H1 (cell line): ENCODE measurements around the gene OR52R1. TPM values are rescaled to one million over a fixed set of nuclear protein-coding genes. Genes with fewer than 3 reads are reported as not detected.

Experiments
- CTCF ChIA-PET: fragments of 300-600 bp; sonication (Branson Sonifier 250); formaldehyde crosslinking; loops from one replicate; lab custom pipeline; 2021; ENCODE audit not compliant: partially characterized antibody; lab: Charles Lee
- POLR2A ChIA-PET: fragments of 300-600 bp; sonication (Branson Sonifier 250); formaldehyde crosslinking; loops from one replicate; lab custom pipeline; 2021; ENCODE audit warnings: inconsistent platforms; ENCODE audit not compliant: partially characterized antibody; lab: Charles Lee
- DNase-seq, 2 experiments: peaks; one replicate each; pipeline versions ENCODE4 v3.0.0 to v3.0.0-alpha.2; 2010 to 2022; ENCODE audit warnings: low spot score in 2 of 2, low read depth in 1 of 2, mixed read lengths in 1 of 2
- FAIRE-seq: peaks from 2 replicates; lab custom pipeline; 2011; peaks lifted over from hg19 to GRCh38; lab: Jason Lieb, UNC
- H2AFZ ChIP-seq: 2 replicates; pipeline ENCODE4 v1.8.1; 2012; ENCODE audit warnings: low read length, inconsistent platforms
- H2AK5ac ChIP-seq: 2 replicates; pipeline ENCODE4 v1.6.1; 2013; ENCODE audit warnings: low read depth, low read length
- H2BK120ac ChIP-seq: replicated peaks from 2 replicates; pipeline ENCODE3; 2013; ENCODE audit warnings: low read depth, low read length, inconsistent platforms
- H2BK12ac ChIP-seq: 2 replicates; pipeline ENCODE4 v1.6.1; 2013; ENCODE audit warnings: low read depth, low read length
- H2BK15ac ChIP-seq: 2 replicates; pipeline ENCODE4 v1.6.1; 2013; ENCODE audit warnings: low read length
- H2BK20ac ChIP-seq: 2 replicates; pipeline ENCODE4 v1.6.1; 2013; ENCODE audit warnings: low read length
- H2BK5ac ChIP-seq: 2 replicates; pipeline ENCODE4 v1.6.1; 2013; ENCODE audit warnings: low read depth, low read length
- H3K14ac ChIP-seq: 2 replicates; pipeline ENCODE4 v1.6.1; 2013; ENCODE audit warnings: inconsistent platforms; ENCODE audit not compliant: insufficient read length
- H3K18ac ChIP-seq: 2 replicates; pipeline ENCODE4 v1.6.1; 2013; ENCODE audit warnings: low read length; ENCODE audit errors: extremely low read depth
- H3K23ac ChIP-seq: 2 replicates; pipeline ENCODE4 v1.6.1; 2013; ENCODE audit warnings: inconsistent platforms; ENCODE audit not compliant: insufficient read length
- H3K23me2 ChIP-seq: 2 replicates; pipeline ENCODE4 v1.6.1; 2013; ENCODE audit warnings: low read depth, low read length
- H3K27ac ChIP-seq: 2 replicates; pipeline ENCODE4 v1.6.1; 2011; ENCODE audit warnings: low read depth, low read length, inconsistent platforms
- H3K27me3 ChIP-seq, 4 experiments: replicated peaks in 1 of 4; 1 replicate in 1 of 4; 2 replicates in 3 of 4; pipeline versions ENCODE4 v1.6.1 to v1.8.1; 2011 to 2013; ENCODE audit warnings: low read length in 3 of 4, mild to moderate bottlenecking in 3 of 4, inconsistent platforms in 2 of 4, mixed read lengths in 2 of 4, moderate library complexity in 1 of 4; ENCODE audit not compliant: control insufficient read depth in 3 of 4, insufficient read depth in 3 of 4; ENCODE audit errors: extremely low read depth in 1 of 4
- H3K36me3 ChIP-seq, 4 experiments: 2 replicates each; pipeline versions ENCODE4 v1.6.1 to v1.8.1; 2011 to 2013; ENCODE audit warnings: mild to moderate bottlenecking in 4 of 4, low read length in 3 of 4, moderate library complexity in 2 of 4, control low read depth in 1 of 4, inconsistent platforms in 1 of 4; ENCODE audit not compliant: insufficient read depth in 4 of 4, control insufficient read depth in 2 of 4
- H3K4ac ChIP-seq: replicated peaks from 2 replicates; pipeline ENCODE3; 2013; ENCODE audit warnings: low read length, low read depth, mixed read lengths, inconsistent platforms; ENCODE audit not compliant: insufficient read length
- H3K4me1 ChIP-seq, 4 experiments: replicated peaks in 1 of 4; 1 replicate in 1 of 4; 2 replicates in 3 of 4; pipeline versions ENCODE4 v1.6.1 to v1.8.1; 2011 to 2013; ENCODE audit warnings: low read length in 3 of 4, inconsistent platforms in 2 of 4, mixed read lengths in 1 of 4; ENCODE audit not compliant: insufficient read depth in 4 of 4, control insufficient read depth in 3 of 4
- H3K4me2 ChIP-seq, 2 experiments: 2 replicates each; pipeline versions ENCODE4 v1.6.1 to v1.8.1; 2011 to 2013; ENCODE audit warnings: low read depth in 2 of 2, low read length in 2 of 2, control low read depth in 1 of 2, inconsistent platforms in 1 of 2, mild to moderate bottlenecking in 1 of 2; ENCODE audit not compliant: insufficient read depth in 1 of 2
- H3K4me3 ChIP-seq, 4 experiments: fragments of 200-600, 300-600 bp in 1 of 4; sonication (generic), shearing (Covaris generic), sonication (Bioruptor Twin) in 1 of 4; 2 replicates each; pipeline versions ENCODE4 v1.5.1 to v1.8.1; 2011 to 2016; ENCODE audit warnings: low read length in 4 of 4, low read depth in 3 of 4, control low read depth in 2 of 4, inconsistent platforms in 2 of 4, mild to moderate bottlenecking in 2 of 4, mixed read lengths in 1 of 4, moderate library complexity in 1 of 4; ENCODE audit not compliant: insufficient read depth in 2 of 4; ENCODE audit errors: extremely low read depth in 1 of 4
- H3K56ac ChIP-seq: replicated peaks from 2 replicates; pipeline ENCODE3; 2013; ENCODE audit warnings: low read depth, mild to moderate bottlenecking, mixed read lengths, low read length, inconsistent platforms; ENCODE audit not compliant: insufficient read length
- H3K79me1 ChIP-seq: 2 replicates; pipeline ENCODE4 v1.6.1; 2013; ENCODE audit warnings: low read depth, low read length, control low read depth
- H3K79me2 ChIP-seq, 2 experiments: 2 replicates each; pipeline versions ENCODE4 v1.6.1 to v1.8.1; 2012 to 2013; ENCODE audit warnings: low read length in 2 of 2, mild to moderate bottlenecking in 2 of 2, inconsistent platforms in 1 of 2; ENCODE audit not compliant: insufficient read depth in 2 of 2, control insufficient read depth in 1 of 2
- H3K9ac ChIP-seq, 4 experiments: replicated peaks in 1 of 4; 1 replicate in 1 of 4; 2 replicates in 3 of 4; pipeline versions ENCODE4 v1.6.1 to v1.8.1; 2011 to 2013; ENCODE audit warnings: low read depth in 3 of 4, low read length in 3 of 4, control low read depth in 2 of 4, mild to moderate bottlenecking in 2 of 4, moderate library complexity in 2 of 4, inconsistent platforms in 1 of 4; ENCODE audit errors: extremely low read depth in 1 of 4
- H3K9me3 ChIP-seq, 2 experiments: 2 replicates each; pipeline versions ENCODE4 v1.6.1 to v1.8.1; 2012 to 2013; ENCODE audit warnings: mild to moderate bottlenecking in 2 of 2, moderate library complexity in 2 of 2, control low read depth in 1 of 2, inconsistent platforms in 1 of 2, low read depth in 1 of 2, low read length in 1 of 2, mixed read lengths in 1 of 2; ENCODE audit not compliant: insufficient read depth in 2 of 2
- H4K20me1 ChIP-seq, 2 experiments: replicated peaks in 1 of 2; 2 replicates each; pipeline versions ENCODE3 to v1.8.1; 2011 to 2013; ENCODE audit warnings: inconsistent platforms in 2 of 2, low read length in 2 of 2, mild to moderate bottlenecking in 1 of 2; ENCODE audit not compliant: insufficient read depth in 2 of 2, control insufficient read depth in 1 of 2
- H4K5ac ChIP-seq: 2 replicates; pipeline ENCODE4 v1.6.1; 2013; ENCODE audit warnings: low read length, low read depth, mixed read lengths, inconsistent platforms; ENCODE audit not compliant: insufficient read length
- H4K8ac ChIP-seq: 2 replicates; pipeline ENCODE4 v1.8.0; 2013; ENCODE audit warnings: mild to moderate bottlenecking, moderate library complexity, low read length, inconsistent platforms; ENCODE audit not compliant: insufficient read depth; ENCODE audit errors: extremely low read depth
- H4K91ac ChIP-seq: replicated peaks from 2 replicates; pipeline ENCODE3; 2013; ENCODE audit warnings: low read length, mixed read lengths, inconsistent platforms; ENCODE audit not compliant: insufficient read length
- BACH1 ChIP-seq: IDR thresholded peaks from 2 replicates; pipeline ENCODE4 v1.6.1; 2012; ENCODE audit warnings: low read length, improper control_type of control experiment
- BRCA1 ChIP-seq: IDR thresholded peaks from 2 replicates; pipeline ENCODE4 v1.6.1; 2012; ENCODE audit warnings: low read depth, low read length, improper control_type of control experiment
- CEBPB ChIP-seq: IDR thresholded peaks from 2 replicates; pipeline ENCODE4 v1.6.1; 2012; ENCODE audit warnings: low read depth, low read length
- CTCF ChIP-seq, 3 experiments: IDR thresholded peaks; 1 replicate in 2 of 3; 2 replicates in 1 of 3; pipeline versions ENCODE4 v1.5.1 to v1.6.1; 2011; ENCODE audit warnings: low read length in 3 of 3, mild to moderate bottlenecking in 3 of 3, inconsistent platforms in 2 of 3, low read depth in 1 of 3, moderate library complexity in 1 of 3; ENCODE audit not compliant: insufficient read depth in 1 of 3; ENCODE audit errors: control extremely low read depth in 1 of 3
- EGR1 ChIP-seq: IDR thresholded peaks from 2 replicates; pipeline ENCODE4 v1.6.1; 2011; ENCODE audit warnings: low read depth, low read length, borderline replicate concordance
- NRF1 ChIP-seq: IDR thresholded peaks from 2 replicates; pipeline ENCODE4 v1.6.1; 2011; ENCODE audit warnings: mild to moderate bottlenecking, low read depth, low read length, improper control_type of control experiment
- RAD21 ChIP-seq, 2 experiments: IDR thresholded peaks in 1 of 2; conservative IDR thresholded peaks in 1 of 2; 2 replicates each; pipeline ENCODE4 v1.6.1; 2011; ENCODE audit warnings: low read depth in 2 of 2, low read length in 2 of 2, improper control_type of control experiment in 1 of 2, inconsistent platforms in 1 of 2, mild to moderate bottlenecking in 1 of 2, moderate library complexity in 1 of 2
- RFX5 ChIP-seq: IDR thresholded peaks from 2 replicates; pipeline ENCODE4 v1.6.1; 2011; ENCODE audit warnings: low read depth, low read length, improper control_type of control experiment, borderline replicate concordance
- SUZ12 ChIP-seq: fragments of 200-600 bp; sonication (generic); IDR thresholded peaks from 2 replicates; pipeline ENCODE4 v1.6.1; 2012; ENCODE audit warnings: mild to moderate bottlenecking, inconsistent platforms, low read length, moderate library complexity, mixed read lengths
- polyA plus RNA-seq, 7 experiments: library from polyadenylated mRNA; depleted of rRNA in 3 of 7; stranded (reverse) in 5 of 7; unstranded in 2 of 7; fragments of >200 nt in 5 of 7; fragments of 200-250 nt in 2 of 7; gene quantifications; 1 replicate in 5 of 7; 2 replicates in 1 of 7; 4 replicates in 1 of 7; pipeline versions ENCODE4 v1.2.1 to v1.2.3, GENCODE V29; 2011 to 2013; ENCODE audit warnings: missing spikeins in 2 of 7, mixed read lengths in 2 of 7
- total RNA-seq: library from RNA; stranded (reverse); fragmentation: NEBNext Ultra II Directional; extraction: Animal tissue kit (Norgen Biotek cat#: 25700); gene quantifications from 2 replicates; pipeline ENCODE4 v1.2.1, GENCODE V29; 2021
- TF ChIP-seq, protein P1 (sequence below): IDR thresholded peaks from 2 replicates; pipeline ENCODE4 v1.6.1; 2012; ENCODE audit warnings: low read length, inconsistent platforms

OR52R1 gene
- total and polyA plus RNA-seq, 2 of the 8 experiments (the other 6 are each of a cell fraction or from before 2014, with no cell fraction given) = not detected

DNA sequence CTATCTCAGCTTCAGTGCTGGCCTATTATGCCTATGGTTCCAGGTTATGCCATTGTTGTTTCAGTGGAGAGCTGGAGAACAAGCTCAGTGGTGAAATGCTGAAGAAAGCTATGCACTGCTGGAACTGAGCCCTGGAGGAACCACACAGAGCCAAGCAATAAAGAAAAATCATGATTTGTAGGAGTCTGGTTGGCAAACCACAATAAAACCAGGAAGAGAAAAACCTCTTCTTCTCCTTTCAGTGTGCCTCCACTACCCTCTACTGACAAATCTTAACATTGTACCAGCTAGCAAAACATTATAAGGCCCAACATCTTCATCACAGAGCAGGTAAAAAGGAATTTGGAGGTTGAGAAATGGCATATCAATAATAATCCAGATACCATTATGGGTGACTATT lies 22.2 kb upstream of the OR52R1 start:
- Histone ChIP-seq H2BK15ac (no peak overlapping the region), H3K9me3 (no peaks in the 10 kb centered on the region), H3K23ac (no peak overlapping the region), H3K4me3 (no peak overlapping the region), H3K23me2 (no peaks in the 10 kb centered on the region), H3K18ac (no peak overlapping the region), H3K56ac (no peak overlapping the region), H2BK20ac (no peak overlapping the region), H3K27ac (no peak overlapping the region), H4K91ac (no peak overlapping the region), H2AFZ (no peak overlapping the region; the same call in 1 of the 2 replicates), H3K4me2 (no peak overlapping the region), H2BK5ac (no peak overlapping the region), H3K14ac (no peak overlapping the region), H3K4me1 (peaks cover 0 to 2% (median 0%) of the 10 kb centered on the region in 4 experiments; a peak in 1 of 7 replicates), H3K79me2 (no peaks in the 10 kb centered on the region), H2BK12ac (no peak overlapping the region), H3K27me3 (peaks cover 0 to 2% (median 0%) of the 10 kb centered on the region in 4 experiments; a peak in 1 of 7 replicates), H4K5ac (no peak overlapping the region), H3K36me3 (no peaks in the 10 kb centered on the region), H4K20me1 (no peaks in the 10 kb centered on the region), H3K79me1 (no peaks in the 10 kb centered on the region), H3K4ac (no peak overlapping the region), H2AK5ac (no peak overlapping the region), H4K8ac (no peak overlapping the region), H3K9ac (no peak overlapping the region), H2BK120ac (no peak overlapping the region)
- FAIRE-seq (peak; percentile 50), DNase-seq (no peak)
- CTCF ChIA-PET = interaction anchor here (0.6 to 7.7 kb wide), 17 partner anchors 9 to 639 kb away, joined by 3 to 83 read pairs (median 4); partner anchors contain the start of genes OR51D1 and OR51S1
- POLR2A ChIA-PET = no interaction called here
- TF ChIP-seq SUZ12 (no peak), RAD21 (IDR thresholded peaks at IDR 0.05 in 1 of 2, conservative IDR thresholded peaks at IDR 0.05 in 1 of 2; ENCODE audit: low read depth in 2 of 2, low read length in 2 of 2) (peak; percentile 79 to 86), BACH1 (no peak), EGR1 (no peak), CEBPB (no peak), BRCA1 (no peak), CTCF (IDR thresholded peaks at IDR 0.05; ENCODE audit: control extremely low read depth in 1 of 3, insufficient read depth in 1 of 3, low read depth in 1 of 3, low read length in 3 of 3) (peak in 2 of 3 experiments; percentile 48 to 56; a peak in 2 of 4 replicates), RFX5 (no peak), NRF1 (no peak)
- TF ChIP-seq, protein P1, sequence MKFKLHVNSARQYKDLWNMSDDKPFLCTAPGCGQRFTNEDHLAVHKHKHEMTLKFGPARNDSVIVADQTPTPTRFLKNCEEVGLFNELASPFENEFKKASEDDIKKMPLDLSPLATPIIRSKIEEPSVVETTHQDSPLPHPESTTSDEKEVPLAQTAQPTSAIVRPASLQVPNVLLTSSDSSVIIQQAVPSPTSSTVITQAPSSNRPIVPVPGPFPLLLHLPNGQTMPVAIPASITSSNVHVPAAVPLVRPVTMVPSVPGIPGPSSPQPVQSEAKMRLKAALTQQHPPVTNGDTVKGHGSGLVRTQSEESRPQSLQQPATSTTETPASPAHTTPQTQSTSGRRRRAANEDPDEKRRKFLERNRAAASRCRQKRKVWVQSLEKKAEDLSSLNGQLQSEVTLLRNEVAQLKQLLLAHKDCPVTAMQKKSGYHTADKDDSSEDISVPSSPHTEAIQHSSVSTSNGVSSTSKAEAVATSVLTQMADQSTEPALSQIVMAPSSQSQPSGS = no peak
